ENCODE data around the gene CDH6.

Gene CDH6

DNA sequence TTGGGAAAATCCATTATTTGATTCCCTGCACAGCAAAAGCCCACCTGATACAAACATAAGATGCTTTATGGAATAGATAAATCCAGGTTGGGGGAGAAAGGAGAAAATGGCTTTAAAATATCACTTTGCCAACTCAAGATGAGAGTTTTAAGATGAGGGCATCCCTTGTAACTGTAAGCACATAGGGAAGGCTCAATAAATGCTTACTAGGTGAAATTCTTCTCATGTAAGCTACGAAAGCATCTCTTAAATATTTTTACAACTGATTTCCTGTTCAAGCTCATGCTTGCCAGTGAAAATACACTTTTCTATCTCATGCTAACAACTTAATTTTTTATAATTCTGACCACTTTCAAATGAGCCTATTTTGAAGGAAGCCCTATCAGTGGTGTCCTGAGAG, 11.5 kb downstream of the CDH6 start:
- DNase-seq = no peak

DNA sequence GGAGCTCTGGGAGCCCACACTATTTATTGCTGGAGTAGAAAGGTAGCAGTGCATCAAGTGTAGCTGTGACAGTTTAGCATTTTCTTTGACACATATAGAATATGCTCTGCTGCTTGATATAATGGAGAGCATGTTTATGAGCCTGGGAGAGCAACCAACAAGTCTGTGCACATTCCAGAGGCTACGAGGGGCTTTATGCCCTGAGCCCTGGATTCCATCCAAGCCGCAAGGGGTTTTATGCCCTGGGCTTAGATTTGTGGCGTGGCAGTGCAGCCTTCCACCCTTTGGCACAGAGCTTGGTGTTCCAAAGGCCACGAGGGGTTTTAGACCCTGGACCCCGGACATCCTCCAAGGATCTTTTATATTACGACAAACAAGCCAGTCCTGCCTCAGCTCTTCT, 14.6 kb downstream of the CDH6 start:
- DNase-seq = no peak

DNA sequence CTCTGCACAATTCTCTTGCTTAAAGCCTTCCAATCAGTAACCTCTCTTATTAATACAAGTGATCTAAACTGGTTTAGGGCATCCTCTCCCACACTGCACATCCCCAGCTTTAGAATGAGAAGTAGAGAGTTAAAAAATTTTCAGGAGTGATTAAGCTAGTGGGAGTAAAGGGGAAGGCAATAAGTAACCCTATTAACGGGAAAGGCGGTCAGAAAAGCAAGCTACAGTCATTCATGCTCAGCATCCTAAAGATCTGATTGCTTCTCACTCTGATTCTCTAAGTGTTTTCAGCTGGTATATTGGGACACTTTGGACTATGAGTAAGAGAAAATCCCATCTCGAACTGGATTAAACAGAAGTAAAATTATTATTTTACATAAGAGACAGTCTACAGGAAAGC, 15.8 kb downstream of the CDH6 start:
- DNase-seq = no peak

DNA sequence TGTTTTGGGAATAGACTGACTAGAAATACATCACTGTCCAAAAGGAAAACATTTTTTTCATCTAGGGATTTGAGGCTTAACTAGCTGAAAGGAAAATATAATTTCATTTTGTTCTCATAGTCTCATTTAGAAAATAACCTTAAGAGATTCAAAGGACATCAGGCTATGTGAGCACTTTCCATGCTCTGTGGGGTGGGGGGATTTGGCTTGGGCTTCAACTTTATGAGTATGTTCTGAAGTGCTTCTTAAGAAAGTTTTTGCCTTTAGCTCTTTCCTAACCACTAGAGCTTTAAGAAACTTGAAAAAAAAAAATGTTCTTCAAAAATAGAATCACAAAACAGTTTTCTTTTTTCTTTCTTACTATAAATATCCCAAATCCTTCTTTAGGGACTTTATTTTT, 17.6 kb downstream of the CDH6 start:
- DNase-seq = no peak

DNA sequence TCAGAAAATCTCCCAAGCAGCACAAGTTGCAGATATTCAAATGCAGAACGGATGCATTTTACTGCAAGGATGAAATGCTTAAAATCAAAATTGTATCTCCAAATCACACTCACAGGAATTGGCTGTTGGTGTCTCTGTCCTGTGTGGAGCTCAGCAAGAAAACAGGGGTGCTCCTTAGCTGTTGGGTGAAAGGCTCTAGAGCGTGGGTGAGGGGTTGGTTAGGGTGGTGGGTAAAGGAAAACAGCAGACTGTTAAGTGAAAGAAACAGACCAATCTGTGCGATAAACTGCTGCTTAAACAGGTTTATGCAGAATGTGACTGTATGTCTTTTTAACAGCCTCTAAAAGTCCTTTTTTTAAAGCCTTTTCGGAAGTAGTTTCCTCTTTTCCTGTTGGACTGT, 19.8 kb downstream of the CDH6 start:
- DNase-seq = no peak

DNA sequence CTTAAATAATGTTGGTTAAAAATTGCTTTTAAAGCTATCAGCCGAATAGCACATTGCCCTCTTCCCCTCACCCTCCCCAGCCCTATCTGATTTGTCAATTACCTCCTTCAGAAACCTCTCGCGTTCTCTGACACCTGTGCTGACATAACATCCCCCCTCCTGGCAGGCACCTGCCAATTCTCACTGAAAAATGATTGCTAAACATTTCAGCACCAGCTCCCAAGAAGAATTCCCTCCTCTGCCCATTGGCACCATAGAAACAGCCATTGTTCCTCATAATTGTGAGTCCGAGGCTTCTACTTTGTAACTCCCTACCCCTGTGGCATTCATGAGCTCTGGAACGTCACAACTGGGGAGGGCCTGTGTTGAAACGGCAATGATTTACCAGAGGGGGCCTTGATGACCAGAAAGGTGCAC, 20.2 kb downstream of the CDH6 start:
- no peak for DNase-seq

DNA sequence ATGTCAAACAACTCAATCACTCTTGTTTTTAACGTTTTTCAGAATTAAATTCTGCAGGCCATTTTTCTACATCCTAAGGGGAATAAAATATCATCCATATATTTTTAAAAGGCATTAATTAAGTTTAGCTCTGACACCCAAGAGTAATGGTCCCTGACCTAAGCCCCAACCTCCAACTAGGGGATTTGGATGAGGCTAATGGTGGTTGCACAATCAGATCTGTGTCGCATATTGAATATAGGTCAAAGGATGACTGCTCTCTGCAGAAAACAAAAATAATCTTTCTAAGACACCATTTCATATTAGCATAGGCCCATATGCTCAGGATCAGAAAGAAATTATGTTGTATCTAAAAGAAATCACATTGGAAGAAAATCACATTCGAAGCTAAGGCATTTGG, 20.7 kb downstream of the CDH6 start:
- no peak for DNase-seq

DNA sequence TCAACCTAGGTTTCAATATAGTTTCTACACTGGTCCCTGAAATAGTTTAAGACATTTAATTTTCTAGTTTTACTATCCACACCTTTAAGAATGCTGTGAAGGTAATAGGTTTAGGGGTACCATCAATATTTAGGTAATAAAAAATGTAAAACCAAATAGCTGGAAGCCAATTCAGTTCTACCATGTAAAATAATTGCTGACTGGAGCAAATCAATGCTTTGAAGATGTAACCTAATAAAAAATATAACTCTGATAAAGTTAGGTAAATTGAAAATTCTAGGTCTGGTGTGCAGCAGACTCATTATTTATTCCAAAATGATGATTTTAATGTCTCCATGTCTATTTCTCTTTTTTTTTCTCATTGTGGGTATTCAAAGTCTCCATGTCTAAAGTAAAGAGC, 21.8 kb downstream of the CDH6 start:
- no peak for DNase-seq

DNA sequence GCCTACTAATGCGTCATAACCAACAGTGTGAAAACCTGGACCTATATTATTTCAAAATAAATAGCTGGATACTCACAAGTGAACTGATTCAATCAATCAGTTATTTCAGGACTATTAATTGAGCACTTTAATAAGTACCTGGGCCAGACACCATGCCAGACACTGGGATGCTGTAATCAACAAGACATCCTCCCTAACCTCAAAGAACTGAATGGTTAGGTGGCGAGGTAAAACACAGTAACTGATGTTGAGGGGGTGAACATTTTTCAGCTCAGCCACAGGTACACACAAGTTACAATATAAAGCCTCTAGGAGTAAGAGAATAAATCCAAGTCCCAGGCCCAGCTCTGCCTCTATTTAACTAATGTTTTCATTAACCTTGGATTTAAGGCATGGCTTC, 24.0 kb downstream of the CDH6 start:
- DNase-seq = no peak

DNA sequence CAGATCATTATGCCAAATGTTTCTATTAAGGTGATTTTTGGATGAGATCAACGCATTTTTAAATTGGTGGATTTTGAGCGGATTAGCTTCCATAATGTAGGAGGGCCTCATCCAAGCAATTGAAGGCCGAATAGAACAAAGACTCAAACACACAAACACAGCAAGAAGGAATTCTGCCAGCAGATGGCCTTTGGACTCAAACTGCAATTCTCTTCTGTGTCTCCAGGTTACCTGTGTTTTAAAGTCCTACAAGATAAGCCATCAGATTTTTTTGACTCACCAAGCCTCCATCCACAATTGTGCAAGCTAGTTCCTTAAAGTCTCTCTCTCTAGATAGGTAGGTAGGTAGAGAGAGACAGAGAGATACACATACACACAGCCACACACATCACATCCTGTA, 25.5 kb downstream of the CDH6 start:
- DNase-seq = no peak

DNA sequence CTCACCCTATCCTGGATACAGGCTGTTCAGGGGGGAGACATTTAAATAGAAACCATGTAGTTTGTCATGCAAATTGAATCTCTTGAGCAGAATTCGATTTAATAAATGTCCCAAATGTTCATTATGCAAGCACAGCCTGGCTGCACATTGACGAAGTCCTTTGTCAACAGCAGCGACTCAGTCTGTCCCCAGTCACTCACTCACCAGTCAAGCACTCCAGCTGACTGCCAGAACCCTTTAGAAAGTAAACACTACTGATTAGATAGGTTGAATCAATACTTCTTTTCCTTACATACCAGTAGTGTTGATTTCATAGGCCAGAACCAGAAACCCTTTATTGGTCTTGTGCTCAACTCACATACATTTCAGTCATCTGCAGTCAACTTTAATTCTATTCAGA, 27.5 kb downstream of the CDH6 start:
- DNase-seq = no peak

DNA sequence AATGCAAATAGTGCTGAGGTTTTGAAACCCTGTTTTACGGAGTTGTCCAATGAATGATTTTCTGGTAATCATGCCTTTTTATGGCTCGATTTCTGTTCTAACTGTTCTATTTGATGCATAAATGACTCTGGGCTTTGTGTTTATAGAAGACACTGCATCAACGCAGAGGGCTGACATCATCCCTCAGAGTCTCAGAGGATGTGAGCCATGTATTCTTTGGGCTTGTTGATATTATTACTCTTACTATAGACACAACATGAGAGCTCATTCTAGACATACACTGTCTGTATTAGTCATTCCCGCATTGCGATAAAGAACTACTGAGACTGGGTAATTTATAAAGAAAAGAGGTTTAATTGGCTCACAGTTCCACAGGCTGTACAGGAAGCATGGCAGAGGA, 31.6 kb downstream of the CDH6 start:
- no peak for DNase-seq

DNA sequence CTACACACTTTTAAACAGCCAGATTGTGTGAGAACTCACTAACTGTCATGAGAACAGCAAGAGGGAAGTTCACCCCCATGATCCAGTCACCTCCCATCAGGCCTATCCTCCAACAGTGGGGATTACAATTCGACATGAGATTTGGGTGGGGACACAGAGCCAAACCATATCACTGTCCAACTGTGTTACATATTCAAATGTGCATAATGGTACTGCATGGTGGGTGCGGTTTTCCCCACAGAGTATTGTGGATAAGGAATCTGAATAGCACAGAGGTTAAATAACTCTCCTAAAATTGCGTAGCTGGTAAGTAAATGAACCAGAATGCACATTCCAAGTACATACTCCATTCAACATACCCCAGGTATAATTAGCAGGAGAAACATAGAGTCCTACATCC, 32.1 kb downstream of the CDH6 start:
- no peak for DNase-seq

DNA sequence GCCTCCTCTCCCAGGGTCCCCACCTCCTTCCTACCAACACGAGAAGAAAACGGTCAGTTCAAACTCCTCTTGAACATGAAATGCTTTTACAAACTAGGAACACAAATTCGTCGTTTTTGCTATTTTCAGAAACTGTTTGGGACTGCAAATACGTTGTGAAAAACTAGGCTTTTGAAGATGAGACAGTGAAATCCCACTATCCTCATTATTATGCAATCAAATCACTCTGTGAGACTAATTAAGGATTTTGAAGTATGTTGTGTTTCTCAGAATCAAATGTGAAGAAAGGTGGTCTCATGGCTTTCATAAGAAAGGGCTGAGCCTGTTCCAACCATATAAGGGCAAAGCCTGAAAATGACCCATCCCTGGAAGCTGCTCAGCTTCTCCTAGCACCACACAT, 33.2 kb downstream of the CDH6 start:
- no peak for DNase-seq

DNA sequence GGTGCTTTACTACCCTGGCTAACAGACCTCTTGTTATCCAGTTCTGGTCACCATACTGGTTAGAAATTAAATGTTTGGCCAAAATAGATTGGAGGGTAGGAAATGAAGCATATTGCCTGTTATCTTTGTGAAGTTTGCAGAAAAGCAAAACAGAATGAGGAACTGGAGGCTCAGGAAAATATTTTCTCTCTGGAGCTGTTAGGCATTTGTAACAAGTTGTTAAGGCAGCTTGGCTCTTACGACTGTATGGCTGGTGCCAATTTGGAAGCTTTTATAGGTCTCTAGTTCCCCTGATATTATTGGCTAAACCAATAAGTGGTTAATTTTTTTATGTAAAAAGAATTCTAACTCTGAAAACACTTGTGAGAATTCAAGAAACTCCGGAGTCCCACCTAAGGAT, 35.8 kb downstream of the CDH6 start:
- no peak for DNase-seq

DNA sequence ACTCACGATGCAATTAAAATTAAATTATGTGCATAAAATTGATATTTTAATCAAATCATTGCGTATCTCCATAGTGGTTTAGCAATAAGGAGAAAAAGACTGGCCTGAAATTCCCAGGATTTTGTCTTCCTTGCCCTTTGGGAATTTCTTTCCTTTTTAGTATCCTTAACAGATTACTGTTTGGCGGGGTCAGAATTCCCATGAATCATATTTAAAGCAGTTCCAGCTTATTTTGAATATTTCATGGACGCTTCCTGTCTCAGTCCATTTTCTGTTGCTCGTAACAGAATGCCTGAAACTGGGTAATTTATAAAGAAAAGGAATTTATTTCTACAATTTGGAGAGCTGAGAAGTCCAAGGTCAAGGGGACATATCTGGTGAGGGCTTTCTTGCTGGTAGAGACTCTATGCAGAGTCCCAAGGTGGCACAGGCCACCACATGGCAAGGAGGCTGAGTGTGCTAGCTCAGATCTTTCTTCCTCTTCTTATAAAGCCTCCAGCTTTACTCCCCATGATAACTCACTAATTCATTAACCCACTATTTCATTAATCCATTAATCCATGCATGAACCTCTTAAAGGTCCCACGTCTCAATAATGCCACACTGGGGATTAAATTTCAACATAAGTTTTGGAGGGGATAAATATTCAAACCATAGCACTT, 37.8 kb downstream of the CDH6 start:
- DNase-seq = no peak

DNA sequence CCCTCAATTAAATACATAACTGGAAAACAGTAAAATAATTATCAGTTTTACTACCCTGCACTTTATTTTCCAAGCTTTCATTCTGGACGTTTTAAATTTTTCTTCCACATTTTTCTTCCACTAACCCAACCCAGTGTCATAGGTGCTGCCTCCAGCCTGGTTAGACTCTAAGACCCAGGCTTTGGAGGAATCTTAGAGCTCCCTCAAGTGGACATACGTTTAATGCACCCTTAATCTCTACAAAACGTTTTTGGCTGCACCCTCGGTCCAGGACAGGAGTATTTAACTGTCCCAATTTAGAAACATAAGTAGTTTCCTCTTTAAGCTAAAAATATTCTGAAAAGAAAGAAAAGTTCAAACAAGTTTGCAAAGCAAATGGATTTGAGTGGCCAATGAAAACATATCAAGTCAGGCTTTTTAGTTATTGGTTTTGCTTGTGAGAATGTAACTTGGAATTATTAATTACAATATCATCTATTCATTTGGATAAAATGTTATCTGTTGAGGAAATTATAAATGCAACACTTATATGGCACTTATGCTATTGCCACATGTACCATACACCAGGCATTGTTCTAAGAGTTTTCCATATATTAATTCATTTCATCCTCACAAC, 38.9 kb downstream of the CDH6 start:
- peak; percentile 84 for DNase-seq

DNA sequence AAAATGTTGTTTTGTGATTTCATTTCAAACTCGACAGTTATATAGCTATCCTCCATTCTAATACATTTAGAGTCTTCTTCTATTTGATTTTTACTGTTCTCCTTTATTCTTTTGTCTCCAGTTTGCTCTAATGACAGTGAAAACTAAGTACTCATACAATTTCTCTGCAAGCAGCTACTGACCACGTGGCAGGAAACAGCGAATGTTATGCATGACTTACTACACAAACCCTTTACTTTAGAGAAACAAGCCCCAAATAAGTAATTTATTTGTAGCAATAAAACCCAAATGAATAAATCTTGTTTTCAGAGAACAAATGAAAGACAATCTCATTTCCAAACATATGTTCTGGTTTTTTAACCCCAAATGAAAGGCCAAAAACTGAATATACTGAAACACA, 41.9 kb downstream of the CDH6 start:
- DNase-seq = no peak

DNA sequence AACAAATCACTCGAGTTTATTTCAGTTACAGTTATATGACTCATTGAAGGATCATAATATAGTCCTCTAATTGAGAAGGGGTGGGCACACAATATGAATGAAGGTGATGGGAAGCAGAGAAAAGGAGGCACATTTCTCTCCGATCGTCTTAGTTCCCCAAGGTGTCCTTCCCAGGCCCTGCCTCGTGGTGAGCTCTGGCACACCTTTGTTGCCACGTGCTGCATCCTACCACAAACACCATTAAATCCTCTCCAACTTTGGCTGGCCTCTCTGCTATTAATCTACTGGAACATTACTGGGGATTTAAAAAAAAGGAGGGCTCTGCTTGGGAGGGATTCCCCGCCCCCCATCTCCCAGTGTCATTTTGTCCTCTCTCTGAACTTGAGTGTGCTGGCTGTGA, 42.9 kb downstream of the CDH6 start:
- no peak for DNase-seq

DNA sequence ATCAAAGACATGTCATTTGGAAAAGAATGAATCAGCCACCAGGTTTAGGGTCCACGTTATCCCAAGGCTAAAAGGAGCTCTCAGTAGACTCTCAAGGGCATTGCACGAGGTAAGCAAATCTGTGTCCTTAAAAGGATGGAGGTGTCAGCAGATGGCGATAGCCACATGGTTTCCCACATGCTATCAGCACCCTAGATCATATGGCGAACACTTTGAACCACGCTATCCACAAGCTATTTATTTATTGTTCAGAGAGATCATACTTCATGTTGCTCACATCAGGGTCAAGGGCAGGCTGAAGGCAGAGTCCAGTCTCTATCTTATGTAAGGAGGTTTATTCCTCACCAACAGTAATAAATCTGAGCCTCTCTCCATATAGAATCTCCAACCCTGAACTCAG, 43.7 kb downstream of the CDH6 start:
- DNase-seq = peak; percentile 12

DNA sequence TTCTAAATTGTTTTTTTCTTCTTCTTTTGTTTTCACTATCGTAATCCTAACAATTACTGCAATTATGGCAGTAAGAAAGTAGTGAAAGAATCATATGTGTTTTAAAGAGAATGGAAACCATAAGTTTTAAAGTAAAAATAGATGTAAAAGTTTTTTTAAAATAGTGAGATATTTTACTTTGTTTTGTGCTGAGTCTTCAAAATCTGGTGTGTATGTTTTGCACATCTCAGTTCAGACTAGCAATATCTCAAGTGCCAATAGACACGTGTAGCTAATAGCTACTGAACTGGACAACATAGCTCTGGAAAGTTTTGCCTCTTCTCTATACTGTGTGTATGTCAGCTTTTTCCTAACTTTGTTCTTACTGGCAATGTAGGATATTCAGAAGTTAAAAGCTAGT, 45.0 kb downstream of the CDH6 start:
- DNase-seq = no peak

DNA sequence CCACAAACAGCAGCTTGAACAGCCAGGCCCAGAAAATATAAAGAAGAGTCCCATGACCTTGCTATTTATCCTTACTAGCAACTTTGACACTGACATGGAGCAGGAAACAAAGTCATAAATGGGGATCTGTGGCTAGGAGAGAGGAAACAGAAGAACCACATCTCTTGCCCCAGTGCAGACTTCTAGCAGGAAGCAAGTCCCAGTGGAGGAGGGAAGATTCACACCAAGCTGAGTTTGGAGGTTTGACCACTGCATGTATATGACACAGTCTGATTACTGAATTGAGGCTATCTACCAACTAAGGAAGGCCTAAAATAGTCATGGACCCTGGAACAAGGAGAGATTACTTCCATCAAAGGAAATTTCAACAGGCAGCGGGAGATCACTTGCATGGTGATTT, 51.4 kb downstream of the CDH6 start:
- DNase-seq = no peak

DNA sequence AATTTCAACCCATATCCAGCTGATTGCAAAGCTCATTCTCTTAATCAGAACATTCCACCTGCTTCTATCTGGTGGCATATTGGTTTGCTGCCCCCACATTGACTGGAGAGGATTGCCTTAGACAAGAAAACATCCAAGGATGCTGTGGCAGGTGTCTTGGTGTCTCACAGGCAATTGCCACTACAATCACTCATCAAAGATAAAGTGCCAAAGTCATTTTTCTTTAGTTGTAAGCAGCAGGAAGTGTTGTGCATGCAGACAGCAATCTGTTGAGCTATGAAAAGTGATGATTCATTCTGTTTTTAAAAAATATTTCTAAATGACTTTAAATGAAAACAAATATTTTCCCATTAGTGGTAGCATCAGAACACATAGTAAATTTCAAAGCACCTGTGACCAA, 53.9 kb downstream of the CDH6 start:
- no peak for DNase-seq

DNA sequence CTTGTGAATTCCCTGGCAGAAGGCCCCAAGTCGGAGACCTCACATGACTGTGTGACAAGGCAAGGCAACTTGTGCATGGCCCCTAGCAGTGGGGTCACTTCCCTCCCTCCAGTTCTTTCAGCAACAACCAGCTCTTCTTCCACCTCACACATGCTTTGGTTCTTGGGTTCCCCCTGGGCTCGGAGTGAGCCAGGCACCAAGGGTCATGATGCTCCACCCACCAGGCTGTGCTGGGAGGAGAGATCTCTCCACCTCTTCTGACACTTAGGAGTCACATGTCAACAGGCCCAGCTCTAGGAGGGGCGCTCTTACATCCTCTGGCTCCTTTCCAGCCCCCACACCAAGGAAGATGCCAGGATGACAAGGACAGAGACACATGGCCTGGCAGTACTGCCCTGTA, 56.7 kb downstream of the CDH6 start:
- no peak for DNase-seq

DNA sequence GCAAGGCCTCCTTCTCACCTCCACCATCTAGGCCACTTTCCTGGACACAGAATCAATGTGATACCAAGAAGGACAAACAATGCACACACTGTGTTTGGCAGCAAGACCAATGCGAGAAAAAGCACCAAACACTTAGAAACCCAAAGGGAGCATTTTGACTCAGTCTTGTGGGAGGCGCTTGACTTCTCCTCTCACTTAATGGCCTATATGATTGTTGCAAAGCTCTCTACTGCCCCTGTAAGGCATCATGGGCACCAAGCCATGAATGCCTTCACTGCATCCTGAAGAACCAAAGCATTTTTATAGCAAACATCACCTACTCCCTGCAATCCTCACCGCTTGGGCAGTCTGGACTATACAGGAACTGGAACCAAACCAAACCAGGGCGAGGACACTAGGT, 57.5 kb downstream of the CDH6 start:
- DNase-seq = no peak

DNA sequence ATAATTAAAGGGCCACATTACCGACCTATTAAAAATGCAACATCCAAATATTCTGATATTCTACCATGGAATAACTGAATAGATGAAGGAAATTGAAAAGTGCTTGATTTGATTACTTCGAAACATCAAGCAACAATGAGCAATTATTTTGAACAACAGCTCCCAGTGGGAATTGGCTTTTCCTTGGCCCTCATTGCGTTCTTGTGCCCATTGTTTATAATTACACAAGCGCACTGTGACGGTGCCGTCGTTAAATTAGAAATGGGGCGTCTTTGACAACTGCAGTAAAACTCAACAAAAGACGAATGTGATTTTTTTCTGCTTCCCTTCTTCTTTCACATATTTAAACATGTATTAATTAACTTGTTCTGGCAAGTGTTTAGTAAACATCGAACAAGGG, 61.6 kb downstream of the CDH6 start:
- DNase-seq = no peak

All from OCI-M1 (cell line).